BE2C (cell line): Measurements from ENCODE around the gene AMZ1.

Experiments used
- DNase-seq: peaks from one replicate; pipeline ENCODE4 v3.0.0-alpha.2; 2020
- H3K27me3 ChIP-seq: fragments of 250-450 bp; sonication (Bioruptor Pico); 2 replicates; pipeline ENCODE4 v1.5.1; 2020; ENCODE audit warnings: mild to moderate bottlenecking
- H3K36me3 ChIP-seq: fragments of 250-450 bp; sonication (Bioruptor Pico); 2 replicates; pipeline ENCODE4 v1.5.1; 2020; ENCODE audit warnings: mild to moderate bottlenecking
- H3K4me1 ChIP-seq: fragments of 250-450 bp; sonication (Bioruptor Pico); 2 replicates; pipeline ENCODE4 v1.5.1; 2020
- H3K4me3 ChIP-seq: 2 replicates; pipeline ENCODE4 v1.5.1; 2011; ENCODE audit warnings: low read depth, low read length
- H3K9me3 ChIP-seq: fragments of 250-450 bp; sonication (Bioruptor Pico); 2 replicates; pipeline ENCODE4 v1.5.1; 2020
- CTCF ChIP-seq: IDR thresholded peaks from 2 replicates; pipeline ENCODE4 v1.5.1; 2012; ENCODE audit warnings: mild to moderate bottlenecking, low read depth, low read length

Gene AMZ1

DNA sequence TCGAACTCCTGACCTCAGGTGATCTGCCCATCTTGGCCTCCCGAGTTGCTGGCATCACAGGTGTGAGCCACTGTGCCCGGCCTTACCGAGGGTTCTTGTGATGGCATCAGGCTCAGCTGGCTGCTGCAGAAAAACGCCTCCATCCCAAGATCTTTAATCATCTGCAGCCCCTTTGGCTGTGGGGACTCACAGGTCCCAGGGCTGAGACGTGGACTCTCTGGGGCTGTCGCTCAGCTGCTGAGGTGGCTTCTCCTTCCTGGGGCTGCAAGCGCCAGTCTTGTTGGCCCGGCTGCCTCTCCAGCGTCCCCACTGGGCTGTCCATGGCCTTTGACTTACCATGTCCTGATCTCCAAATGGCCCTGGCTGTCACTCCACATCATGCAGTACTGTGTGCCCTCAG is 20.0 kb downstream of the AMZ1 start:
- Histone ChIP-seq H3K4me3 (no peak overlapping the region), H3K36me3 (no peaks in the 10 kb centered on the region), H3K4me1 (no peaks in the 10 kb centered on the region), H3K9me3 (no peaks in the 10 kb centered on the region), H3K27me3 (no peaks in the 10 kb centered on the region)
- no peak for TF ChIP-seq CTCF
- DNase-seq, result no peak

DNA sequence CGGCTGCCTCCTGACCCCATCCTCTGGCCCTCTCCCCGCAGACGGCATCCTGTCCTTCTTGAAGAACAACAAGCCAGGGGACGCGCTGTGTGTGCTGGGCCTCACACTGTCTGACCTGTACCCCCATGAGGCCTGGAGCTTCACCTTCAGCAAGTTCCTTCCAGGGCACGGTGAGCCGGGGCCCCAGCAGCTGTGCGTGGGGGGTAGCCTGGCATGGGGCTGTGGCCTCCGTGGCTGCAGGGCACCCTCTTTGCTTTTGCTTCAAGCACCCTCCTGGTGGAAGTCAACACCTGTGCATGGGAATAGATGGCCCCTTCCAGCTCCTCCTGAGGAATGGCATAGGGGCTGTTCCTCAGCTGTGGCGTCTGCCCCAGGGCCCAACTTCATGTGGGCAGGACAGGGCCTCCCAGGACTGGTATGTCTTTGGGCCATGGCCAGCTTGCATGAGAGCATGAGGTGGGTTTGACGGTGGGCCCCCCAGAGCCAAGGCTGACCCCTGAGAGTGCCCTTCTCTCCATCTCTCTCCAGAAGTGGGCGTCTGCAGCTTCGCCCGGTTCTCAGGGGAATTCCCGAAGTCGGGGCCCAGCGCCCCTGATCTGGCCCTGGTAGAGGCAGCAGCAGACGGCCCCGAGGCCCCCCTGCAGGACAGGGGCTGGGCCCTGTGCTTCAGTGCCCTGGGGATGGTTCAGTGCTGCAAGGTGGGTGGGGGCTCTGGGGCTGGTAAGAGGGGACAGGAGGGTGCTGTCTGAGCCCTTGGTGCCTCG is 20.7 kb downstream of the AMZ1 start:
- TF ChIP-seq CTCF, result no peak
- Histone ChIP-seq H3K36me3 (no peaks in the 10 kb centered on the region), H3K9me3 (no peaks in the 10 kb centered on the region), H3K4me1 (no peaks in the 10 kb centered on the region), H3K27me3 (no peaks in the 10 kb centered on the region), H3K4me3 (no peak overlapping the region)
- no peak for DNase-seq

GRCh38 chr7:2709553-2710285 is 21.7 kb downstream of the AMZ1 start:
- H3K4me3 ChIP-seq, result no peak overlapping the region
- DNase-seq, result peak; percentile 71
- H3K36me3 ChIP-seq, result no peaks in the 10 kb centered on the region
- no peaks in the 10 kb centered on the region for H3K9me3 ChIP-seq
- no peaks in the 10 kb centered on the region for H3K4me1 ChIP-seq
- no peaks in the 10 kb centered on the region for H3K27me3 ChIP-seq
- peak; percentile 74 for TF ChIP-seq CTCF

- Histone ChIP-seq H3K4me3 (no peak overlapping the region), H3K4me1 (no peaks in the 10 kb centered on the region), H3K36me3 (no peaks in the 10 kb centered on the region), H3K9me3 (no peaks in the 10 kb centered on the region), H3K27me3 (no peaks in the 10 kb centered on the region)
- no peak for DNase-seq
- TF ChIP-seq CTCF, result no peak
Measured at GRCh38 chr7:2710286-2710655, 22.3 kb downstream of the AMZ1 start.

DNA sequence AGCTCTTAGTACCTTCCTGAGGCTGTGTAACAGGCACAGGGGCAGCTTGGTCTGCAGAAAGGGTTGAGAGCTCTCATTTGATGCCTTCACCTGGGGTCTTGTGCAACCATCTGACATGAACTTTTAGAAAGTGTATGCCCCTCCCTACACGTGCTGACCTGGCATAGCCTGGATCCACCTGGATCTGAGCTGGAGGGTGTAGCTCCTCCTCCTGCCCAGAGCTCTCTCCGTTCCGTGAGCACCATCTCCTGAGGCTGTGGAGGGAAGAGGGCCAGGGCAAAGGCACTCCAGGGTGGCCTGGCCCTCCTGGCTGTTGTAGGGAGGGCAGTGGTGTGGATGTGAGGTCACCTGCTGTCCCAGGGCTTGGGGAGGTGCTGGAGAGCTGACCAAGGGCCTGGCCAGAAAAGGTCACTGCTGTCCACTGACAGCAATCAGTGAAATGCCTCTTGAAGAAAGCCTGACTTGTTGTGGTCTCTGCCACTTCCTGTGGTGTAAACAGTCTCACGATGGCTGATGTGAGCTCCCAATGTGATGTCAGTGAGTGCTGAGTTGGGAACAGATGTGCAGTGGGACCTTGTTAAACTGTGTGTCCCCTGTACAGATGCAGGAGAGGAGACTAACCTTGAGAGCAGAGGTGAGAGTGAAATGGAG is 23.0 kb downstream of the AMZ1 start:
- peaks cover 5% of the 10 kb centered on the region; the same call in 1 of the 2 replicates for H3K4me1 ChIP-seq
- no peak for TF ChIP-seq CTCF
- no peak for DNase-seq

More for the DNA sequence above, 23.0 kb downstream of the AMZ1 start:
- Histone ChIP-seq H3K4me3 (no peak overlapping the region), H3K9me3 (no peaks in the 10 kb centered on the region), H3K36me3 (no peaks in the 10 kb centered on the region), H3K27me3 (no peaks in the 10 kb centered on the region)
